RCC 7860 (cell line): Measurements from ENCODE around the gene MN1.

ENCODE experiments used
- DNase-seq: peaks from one replicate; pipeline ENCODE4 v3.0.0-alpha.2; 2015; ENCODE audit warnings: low spot score
- FAIRE-seq: peaks from 2 replicates; lab custom pipeline; 2012; peaks lifted over from hg19 to GRCh38; lab: Jason Lieb, UNC

MN1 gene

DNA sequence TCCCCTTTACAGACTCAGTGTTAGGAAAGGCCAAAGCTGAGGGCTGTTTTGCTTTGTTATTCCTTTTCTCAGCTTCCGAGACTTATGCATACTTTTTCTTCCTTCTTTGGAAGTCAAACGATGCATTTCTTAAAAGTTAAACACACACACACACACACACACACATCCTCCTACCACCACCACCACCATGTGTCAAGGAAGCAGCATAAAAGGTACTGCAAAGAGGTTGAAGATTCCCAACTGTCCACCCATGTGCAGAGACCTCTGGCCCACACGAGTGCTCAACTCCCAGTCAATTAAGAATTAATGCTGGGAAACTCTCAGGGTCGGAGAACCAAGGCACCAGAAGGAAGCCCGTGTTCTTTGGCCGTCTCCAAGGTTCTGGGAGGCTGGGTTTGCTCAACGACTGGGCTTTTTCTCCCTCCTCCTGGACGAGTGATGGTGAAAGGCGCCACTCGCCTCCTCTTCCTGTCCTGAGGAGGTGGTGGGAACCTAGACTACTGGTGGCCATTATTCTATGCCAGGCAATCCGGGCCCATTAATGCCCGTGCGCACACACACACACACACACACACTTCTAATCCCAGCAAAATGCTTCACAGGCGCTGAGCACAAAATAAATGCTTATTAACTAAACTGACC, 15.1 kb downstream of the MN1 start:
- DNase-seq: no peak
- FAIRE-seq: no peak

DNA sequence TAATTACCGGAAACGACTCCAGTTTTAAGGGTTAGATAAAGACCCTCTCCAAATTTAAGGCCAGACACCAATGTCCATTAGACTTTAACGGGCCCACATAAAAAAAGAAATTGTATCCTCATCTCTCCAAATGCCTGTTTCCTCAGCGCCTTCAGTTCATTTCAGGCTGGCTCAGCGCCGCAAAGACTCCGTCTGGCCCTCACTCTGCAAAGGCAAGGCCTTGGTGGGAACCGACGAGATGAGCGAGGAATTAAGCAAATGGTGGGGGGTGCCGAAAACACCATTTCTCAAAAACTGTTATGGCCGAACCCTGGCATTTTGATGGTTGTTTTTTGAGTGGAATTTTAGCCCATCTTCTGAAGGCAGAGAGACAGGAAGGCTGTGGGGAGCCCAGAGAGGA, 15.7 kb downstream of the MN1 start:
- FAIRE-seq (no peak), DNase-seq (no peak)

DNA sequence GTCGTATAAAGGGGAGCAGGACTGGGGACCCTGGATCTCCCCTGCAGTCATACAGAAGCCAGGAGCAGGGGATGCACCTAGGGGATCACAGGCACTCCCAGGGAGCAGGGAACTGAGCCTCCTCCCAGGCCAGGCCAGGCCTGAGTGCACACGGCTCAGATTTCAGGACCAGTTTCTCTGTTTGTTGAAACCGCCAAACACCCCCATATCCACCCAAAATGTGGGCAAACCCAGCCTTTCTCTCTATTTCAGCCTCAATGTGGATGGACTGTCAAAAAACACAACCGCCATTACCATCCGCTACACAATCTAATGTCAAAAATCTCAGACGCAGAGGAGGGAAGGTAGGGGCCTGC, 17.5 kb downstream of the MN1 start:
- no peak for FAIRE-seq
- DNase-seq: no peak

DNA sequence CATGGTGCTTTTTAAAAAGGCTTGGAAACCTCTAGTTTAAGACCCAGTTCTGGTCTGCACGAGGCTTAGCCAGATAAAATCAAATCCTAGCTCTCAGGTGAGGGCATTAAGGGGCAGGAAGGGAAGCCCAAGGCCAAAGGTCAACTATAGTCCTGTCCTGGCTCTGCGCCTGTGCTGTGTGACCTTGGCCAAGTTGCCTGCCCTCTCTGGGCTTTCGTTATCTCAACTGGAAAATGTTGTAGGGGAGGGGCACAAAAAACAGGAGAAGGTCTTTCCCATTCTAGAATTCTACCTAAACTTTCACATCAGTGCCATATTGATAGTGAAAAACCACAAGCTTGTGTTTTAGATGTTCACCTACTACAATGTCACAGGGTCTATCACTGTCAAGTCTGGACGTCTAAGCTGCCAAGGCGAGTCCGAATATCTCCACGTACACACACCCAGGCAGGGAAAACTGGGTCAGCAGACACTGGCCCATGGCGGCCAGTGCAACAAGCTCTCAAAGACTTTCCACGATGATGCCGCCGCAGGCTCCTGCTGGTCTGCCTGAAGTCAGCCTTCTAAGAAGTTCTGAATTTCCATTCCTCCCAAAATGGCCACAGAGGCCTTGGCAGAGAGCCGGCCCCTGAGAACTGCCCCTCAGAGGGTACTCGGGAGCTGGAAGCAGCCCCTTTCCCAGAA, 18.0 kb downstream of the MN1 start:
- FAIRE-seq: no peak
- DNase-seq: no peak

DNA sequence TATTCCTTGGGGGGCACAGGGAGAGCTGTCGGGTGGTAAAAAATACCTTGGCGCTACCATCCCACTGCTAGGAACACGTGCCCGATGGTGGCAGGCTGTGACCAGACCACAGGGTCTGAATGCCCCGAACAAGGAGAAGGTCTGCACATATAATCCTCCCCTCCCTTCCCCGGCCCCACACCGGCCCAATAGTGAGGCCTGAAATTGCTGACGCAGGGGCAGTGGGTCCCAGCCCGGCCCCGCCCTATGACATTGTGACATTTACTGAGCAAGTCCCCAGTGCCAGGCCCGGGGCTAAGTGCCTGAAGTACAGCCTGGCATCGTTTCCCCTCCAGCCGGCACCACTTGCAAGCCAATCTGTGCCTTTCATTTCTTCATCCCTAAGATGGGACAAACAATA, 19.5 kb downstream of the MN1 start:
- no peak for FAIRE-seq

DNA sequence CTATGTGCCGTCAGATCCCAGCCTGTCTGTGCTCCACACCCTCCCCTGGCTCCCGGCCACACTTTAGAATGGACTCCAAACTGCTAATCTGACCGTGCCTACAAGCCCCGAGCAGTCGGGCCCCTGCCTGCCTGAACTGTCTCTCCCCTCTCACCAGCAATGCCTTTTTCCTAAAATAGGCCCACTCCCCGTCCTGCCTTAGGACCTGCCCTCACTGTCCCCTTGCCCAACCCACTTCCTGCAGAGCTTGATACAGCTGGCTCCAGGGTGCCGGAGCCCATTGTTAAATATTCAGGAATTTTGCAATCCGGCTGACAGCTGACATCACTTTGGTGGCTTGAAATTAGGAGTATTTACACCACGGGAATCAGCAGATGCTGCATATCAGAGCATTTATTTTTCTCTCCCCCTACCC, 21.4 kb downstream of the MN1 start:
- DNase-seq (no peak), FAIRE-seq (no peak)

More for the DNA sequence above, 19.5 kb downstream of the MN1 start:
- no peak for DNase-seq

DNA sequence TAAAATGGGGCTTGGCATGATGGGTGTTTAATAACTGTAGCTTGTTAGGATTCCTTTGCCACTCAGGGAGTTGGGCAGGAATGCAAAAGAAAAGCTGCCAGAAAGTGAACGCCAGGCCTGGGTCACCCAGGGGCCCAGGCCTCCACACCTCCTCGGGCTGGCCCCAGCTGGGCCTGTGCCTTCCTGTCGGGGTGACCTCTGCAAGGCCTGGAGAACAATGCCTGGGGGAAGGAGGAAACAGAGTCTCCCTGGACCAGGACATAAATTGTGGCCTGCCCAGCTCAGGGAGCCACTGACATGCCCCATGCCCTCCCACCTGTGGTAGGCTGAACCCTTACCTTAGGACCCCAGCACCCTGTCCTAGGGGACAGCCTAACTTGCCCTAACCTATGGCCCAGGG, 21.9 kb downstream of the MN1 start:
- no peak for FAIRE-seq
- no peak for DNase-seq

DNA sequence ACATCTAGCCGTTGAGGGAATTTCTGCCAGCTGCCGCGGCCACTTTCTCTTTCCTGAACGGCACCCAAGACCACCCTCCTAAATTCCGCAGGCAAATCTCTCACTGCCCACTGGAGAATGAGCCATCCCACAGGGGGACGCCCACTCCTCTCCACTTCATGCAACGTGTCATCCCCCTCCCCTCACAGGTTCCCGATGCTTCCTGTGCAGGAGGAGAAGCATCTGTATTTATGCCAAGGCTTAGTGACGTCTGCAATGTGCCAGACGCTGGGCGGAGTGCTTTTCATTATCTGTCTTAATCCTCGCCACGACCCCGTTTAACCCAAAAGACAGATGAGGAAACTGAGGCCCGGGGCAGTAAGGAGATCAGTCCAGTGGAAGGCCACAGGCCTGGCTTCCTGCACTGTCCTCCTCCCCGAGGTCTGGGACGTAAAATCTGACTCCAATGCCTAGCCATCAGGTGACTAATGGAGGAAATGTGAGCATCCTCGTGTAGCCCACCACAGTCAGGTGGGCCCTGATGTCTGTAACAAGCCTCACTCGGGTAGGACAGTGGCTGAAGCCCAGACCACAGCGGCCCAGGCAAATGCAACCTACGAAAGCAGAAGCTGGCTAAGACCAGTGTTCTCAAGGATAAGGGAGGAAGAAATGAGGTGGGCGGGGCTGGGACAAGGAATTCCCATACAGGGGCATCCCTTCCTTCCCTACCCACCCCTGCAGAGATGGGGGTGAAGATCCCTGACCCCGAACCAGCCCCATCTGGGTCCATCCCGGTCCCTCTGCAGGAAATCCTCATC, 23.1 kb downstream of the MN1 start:
- DNase-seq (no peak), FAIRE-seq (no peak)

DNA sequence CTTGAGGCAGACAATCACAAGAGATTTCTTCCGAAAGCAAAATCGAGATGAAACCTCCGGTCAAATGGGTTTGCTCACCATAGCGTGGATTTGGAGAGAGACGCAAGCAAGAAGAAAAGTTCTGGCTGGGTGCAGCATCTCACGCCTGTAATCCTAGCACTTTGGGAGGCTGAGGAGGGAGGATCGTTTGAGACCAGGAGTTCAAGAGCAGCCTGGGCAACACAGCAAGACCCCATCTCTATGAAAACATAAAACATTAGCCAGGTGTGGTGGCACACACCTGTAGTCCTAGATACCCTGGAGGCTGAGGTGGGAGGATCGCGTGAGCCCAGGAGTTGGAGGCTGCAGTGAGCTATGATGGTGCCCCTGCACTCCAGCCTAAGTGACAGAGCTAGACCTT, 24.4 kb downstream of the MN1 start:
- FAIRE-seq (no peak), DNase-seq (no peak)

DNA sequence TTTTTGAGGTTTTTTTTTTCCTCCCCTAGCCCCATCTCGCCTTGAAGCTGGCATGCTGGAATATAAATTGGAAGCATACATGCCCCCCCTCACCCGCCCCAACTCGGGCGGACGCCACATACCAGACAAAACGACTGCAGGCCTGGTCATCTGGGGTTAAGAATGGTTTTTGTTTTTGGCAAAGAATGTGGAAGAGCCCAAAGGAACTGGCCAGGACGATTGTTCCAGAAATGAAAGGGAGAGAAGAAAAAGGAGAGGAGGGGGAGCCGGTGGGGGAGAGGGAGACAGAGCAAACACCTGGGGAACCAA, 25.0 kb downstream of the MN1 start:
- FAIRE-seq (no peak), DNase-seq (no peak)

DNA sequence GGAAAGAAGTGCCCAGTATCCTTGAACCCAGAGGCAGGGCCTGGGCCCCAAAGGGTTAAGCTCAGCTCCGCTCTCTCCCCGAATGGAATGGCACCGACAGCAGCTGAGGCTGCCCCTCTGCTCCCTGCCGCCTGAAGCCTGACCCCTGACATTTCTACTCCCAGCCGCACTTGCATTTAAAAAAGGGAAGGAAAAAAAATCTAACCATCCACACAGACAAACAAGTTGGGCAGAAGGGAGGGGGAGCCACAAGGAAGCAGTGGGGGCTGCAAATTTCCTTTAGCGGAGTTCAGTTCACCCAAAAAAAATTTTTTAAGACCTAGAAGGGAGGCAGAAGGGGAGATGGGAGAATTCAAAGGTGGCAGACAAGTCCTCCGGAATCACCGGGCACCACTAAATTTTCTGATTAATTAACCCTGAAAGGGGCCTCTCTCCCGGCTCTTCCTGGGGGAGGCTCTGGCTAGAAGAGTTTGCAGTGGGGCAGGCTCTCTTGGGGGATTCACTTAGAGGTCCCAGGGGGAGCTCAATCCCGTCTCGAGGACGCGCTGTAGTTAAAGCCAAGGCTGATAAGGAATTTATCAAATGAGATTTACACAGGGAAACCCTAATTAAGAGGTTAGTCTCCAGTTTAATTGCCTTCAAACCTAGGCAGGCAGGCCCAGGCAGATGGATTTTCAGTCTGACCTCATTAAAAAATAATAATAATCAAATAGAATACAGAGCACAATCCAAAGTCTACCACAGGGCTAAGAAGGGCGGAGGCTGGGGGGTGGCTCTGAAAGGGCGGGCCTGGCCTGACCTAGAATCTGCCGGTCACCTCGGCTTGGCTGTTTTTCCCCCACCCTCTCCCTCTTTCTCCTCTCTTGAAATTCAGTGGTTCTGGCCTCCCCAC, 25.6 kb downstream of the MN1 start:
- FAIRE-seq (no peak), DNase-seq (no peak)

DNA sequence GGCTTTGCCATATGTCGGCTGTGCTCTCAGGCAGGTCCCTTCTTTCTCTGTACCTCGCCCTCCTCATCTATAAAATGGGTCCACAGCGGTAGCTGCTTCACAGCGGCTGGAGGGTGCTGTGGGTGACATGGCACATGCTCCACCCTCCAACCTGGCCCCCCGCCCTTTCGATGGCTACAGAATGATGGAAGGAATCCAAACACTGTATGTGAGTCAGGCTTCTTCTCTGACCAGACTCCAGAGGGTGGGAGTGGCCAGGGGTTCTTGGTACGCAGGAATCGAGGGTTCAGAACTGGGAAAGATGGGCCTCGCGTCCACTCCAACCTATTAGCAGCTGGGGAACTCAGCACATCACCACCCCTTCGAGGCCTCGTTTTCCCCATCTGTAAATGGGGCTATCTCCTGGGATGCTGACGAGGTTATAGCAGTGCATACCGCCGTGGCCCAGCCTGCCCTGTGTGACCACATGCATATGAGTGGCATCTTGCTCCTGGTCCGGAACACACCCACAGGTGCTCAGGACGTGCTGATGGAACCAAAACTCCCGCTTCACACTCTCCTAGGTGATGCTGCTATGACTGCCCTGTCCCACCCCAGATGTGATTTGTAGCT, 26.4 kb downstream of the MN1 start:
- DNase-seq (no peak), FAIRE-seq (no peak)

DNA sequence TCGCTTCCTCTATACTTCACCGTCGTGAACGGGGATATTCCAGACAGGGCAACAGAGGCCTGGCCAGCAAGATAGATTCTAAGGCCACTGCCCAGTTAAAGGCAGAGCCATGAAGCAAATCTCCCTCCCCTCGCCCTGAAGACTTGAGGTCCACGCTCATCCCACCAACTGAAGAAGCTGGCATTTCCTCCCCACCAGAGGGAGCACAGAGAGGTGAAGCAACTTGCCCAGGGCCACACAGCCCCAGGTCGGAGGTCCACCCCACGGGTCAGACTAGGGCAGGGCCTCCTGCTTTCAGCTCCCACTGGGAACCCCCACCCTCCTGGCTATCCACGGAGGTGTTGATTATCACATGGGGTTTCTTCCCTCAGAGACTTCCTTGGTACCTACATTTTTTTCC, 27.4 kb downstream of the MN1 start:
- no peak for FAIRE-seq

DNA sequence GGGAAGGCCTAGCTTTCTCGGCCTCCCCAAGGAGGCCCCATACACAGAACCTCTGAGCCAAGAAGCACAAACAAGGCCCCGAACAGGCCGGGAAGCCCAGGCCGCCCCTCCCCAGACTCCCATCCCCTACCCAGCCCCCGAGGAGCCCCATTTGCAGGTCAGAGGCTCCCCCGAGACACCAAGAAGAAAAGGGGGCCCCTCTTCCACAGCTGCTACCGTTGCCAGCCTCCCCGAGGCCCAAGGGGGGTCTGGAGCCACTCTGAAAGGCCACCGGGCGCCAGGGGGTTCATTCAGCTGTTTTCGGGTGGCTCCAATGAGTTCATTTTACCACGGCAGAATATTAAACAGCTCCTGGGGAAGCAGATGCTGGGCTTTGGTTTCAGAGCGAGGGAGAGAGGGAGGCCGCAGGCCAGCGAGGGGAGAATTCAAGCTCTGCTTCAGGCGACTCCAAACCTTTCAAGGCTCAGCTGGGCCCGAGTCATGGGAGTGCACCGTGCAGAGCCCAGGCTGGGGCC, 28.5 kb downstream of the MN1 start:
- DNase-seq (no peak), FAIRE-seq (no peak)

More for the DNA sequence above, 27.4 kb downstream of the MN1 start:
- DNase-seq: no peak

DNA sequence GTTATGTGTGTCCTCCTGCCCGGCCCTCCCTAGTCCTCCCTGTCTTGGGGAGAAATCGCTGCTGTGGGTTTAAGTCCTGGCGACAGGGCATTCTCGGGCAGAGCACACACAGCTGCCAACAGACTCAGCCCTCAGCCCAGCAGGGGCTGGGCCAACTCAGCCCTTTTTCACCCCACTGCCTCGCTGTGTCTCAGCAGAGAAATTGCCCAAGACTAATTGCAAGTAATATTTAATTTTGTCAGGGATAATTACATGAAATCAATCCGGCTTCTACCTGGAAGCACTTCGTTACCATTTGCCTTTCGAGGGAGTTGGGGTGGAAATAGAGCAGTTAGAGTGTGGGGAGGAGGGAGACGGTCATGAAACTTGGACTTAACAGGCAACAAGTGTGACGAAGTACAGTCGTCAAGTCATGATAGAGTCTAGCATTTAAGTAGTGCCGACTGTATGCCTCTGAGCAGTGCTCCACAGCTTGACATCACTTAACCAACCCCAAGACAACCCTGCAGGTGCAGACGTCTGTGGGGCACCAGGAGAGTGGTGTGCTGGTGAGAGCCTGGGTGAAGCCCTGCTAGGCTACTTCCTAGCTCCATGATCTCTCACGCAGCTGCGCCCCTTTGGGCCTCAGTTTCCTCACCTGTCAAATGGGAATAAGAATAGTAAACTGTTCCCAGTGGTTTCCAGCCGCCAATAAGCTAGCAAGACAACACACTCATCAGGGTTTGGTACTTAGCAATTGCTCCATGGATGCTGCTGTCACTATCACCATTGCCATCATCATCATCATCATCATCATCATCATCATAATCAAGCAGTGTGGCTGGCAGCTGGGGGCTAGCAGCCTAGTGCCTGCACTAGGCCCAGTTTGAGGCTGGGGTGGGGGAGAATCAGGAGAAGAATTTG, 29.2 kb downstream of the MN1 start:
- DNase-seq: no peak
- FAIRE-seq: no peak

DNA sequence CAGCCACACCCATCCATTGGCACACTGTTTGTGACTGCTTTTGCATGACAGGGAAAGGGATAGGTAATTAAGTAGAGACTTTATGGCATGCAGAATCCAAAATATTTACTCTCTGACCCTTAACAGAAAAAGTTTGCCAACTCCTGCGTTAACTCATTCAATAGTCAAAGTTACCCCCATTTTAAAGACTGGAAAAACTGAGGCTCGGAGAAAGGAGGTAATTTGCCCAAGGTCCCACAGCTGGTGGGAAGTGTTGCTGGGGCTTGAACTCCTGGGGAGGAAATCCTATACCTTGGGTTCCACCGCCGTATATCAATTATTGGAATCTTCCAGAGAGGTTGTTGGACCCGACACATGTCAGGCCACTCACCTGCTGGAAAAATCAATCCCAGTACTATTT, 29.9 kb downstream of the MN1 start:
- no peak for FAIRE-seq
- no peak for DNase-seq

DNA sequence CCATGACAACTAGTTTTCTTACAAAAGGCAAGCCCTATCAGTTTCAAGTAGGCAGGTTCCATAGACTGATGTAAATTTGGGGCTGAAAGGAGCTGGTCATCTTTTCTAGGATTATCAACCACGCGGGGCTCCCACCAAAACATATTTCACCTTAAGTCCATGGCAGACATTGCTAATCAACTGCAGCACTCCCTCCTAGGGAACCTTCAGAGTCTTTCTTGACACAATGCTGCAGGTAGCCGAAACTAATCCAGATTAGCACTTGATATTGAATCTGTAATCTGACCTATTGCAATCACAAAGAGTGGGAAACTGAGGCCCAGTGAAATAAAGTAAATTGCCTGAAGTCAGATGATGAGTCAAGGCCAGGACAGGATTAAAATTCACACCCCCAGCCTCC, 32.5 kb downstream of the MN1 start:
- DNase-seq: no peak
- FAIRE-seq: no peak

DNA sequence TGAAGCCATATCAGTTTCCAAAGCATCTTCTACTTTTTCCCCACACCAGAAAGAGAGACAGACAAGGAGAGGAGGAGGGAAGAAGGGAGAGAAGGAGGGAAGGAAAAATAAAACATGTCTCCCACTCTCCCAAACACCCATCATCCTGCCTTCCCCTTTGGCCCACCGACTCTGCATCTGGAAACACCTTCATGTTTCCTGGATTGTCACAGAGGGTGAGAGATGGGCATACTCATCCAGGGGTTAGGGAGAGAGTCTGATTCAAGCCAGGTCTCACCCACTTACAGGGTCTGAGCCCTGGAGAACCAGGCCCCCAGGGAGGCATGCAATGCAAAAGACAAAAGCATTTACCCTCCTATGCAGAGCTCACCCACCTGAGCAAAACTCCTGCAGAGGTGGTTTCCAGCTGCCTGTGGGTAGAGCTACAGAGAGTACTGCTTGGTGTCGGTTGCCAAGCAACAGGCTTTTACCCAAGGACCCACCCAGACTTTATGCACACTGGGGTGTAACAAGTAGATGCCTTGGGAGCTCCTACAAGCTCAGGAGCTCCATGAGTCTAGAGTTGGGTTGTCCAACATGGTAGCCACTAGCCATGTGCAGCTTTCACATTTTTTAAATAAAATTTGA, 33.4 kb downstream of the MN1 start:
- FAIRE-seq (no peak), DNase-seq (no peak)

DNA sequence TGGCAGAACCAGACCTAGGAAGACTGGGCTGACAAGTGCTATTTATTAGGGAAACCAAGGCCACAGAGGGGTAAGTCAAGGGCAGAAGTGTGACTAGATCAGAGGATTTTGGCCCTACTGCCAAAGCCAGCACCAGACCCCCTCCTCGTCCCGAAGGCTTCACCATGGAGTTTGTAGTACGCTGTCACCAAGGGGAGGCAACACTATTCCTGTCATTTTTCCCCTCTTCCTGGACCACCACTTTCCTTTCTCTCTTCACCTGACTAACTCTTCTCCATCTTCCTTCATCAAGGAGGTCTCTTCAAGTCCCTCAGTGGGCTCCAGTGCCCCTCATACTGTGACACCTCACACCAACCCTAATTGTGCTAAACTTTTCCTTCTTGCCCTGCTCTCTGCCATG, 34.9 kb downstream of the MN1 start:
- FAIRE-seq: no peak
- no peak for DNase-seq
